Aorta (tissue), 5 donors: ENCODE results near the gene PAAF1. TPM values are rescaled to one million over a fixed set of nuclear protein-coding genes. Genes with fewer than 3 reads are reported as not detected.
"Not testable (repeated sequence)": the region's sequence is repeated elsewhere in the genome, so short reads cannot be mapped to it uniquely, and the experiment has no call there.

Source experiments
- ATAC-seq: fragments of 200-7000 bp; cut with Tn5 transposase; one replicate; pipeline ENCODE4 v1.9.1; 2022; ENCODE audit warnings: moderate library complexity; ENCODE audit not compliant: low FRiP score
- DNase-seq, 2 donors: peaks; one replicate each; pipeline ENCODE4 v3.0.0-alpha.2; 2020
- H3K27ac ChIP-seq, 2 donors: one replicate each; pipeline ENCODE4 v1.5.1; 2013; ENCODE audit warnings: low read length in 2 of 2, mild to moderate bottlenecking in 2 of 2, moderate library complexity in 2 of 2, control low read depth in 1 of 2, inconsistent platforms in 1 of 2, low read depth in 1 of 2
- H3K27me3 ChIP-seq, 2 donors: one replicate each; pipeline ENCODE4 v1.6.1; 2013; ENCODE audit warnings: control low read depth in 1 of 2, low read length in 1 of 2, mild to moderate bottlenecking in 1 of 2, moderate library complexity in 1 of 2; ENCODE audit not compliant: insufficient read depth in 2 of 2, control insufficient read depth in 1 of 2
- H3K36me3 ChIP-seq, 2 donors: one replicate each; pipeline ENCODE4 v1.6.1; 2013; ENCODE audit warnings: control low read depth in 1 of 2, low read length in 1 of 2, mild to moderate bottlenecking in 1 of 2; ENCODE audit not compliant: insufficient read depth in 2 of 2, control insufficient read depth in 1 of 2
- H3K4me1 ChIP-seq, 2 donors: one replicate each; pipeline ENCODE4 v1.6.1; 2013; ENCODE audit warnings: low read length in 2 of 2, control low read depth in 1 of 2, mild to moderate bottlenecking in 1 of 2, moderate library complexity in 1 of 2; ENCODE audit not compliant: insufficient read depth in 2 of 2, control insufficient read depth in 1 of 2
- H3K4me3 ChIP-seq, 2 donors: one replicate each; pipeline ENCODE4 v1.5.1; 2013; ENCODE audit warnings: low read length in 2 of 2, control low read depth in 1 of 2, mild to moderate bottlenecking in 1 of 2
- H3K9me3 ChIP-seq: one replicate; pipeline ENCODE4 v1.6.1; 2013; ENCODE audit warnings: mild to moderate bottlenecking, low read length; ENCODE audit not compliant: control insufficient read depth
- WGBS, 2 donors: extraction: QIAGEN DNeasy Blood & Tissue Kit; methylation state at CpG; one replicate each; pipeline ENCODE4 v1.1.7; 2013; 5-methylcytosine and 5-hydroxymethylcytosine counted together
- intact Hi-C, 2 donors: fragments of 100-400 bp; cut with DNase I; formaldehyde crosslinking; loops; one replicate each; pipeline versions ENCODE4 v1.14.2 to v1.15.0; 2022
- polyA plus RNA-seq, 2 donors: library from polyadenylated mRNA; stranded (reverse); fragments of 200-250 nt; gene quantifications; one replicate each; pipeline ENCODE4 v1.2.3, GENCODE V29; 2013
- total RNA-seq, 2 donors: library from RNA; stranded (reverse); fragmentation: NEBNext Ultra II Directional; extraction: Animal tissue kit (Norgen Biotek cat#: 25700); gene quantifications; one replicate each; pipeline ENCODE4 v1.2.1, GENCODE V29; 2021
- donor health status: healthy with polysubstance abuse.
- donor health status: Bipolar disorder and iron deficiency.
- donor health status: DM: no; HTN: no; CAD: no.
- donor health status: DM: no; HTN: no; CAD: no.
- donor health status: DM: yes; HTN: yes; CAD: no.

Gene PAAF1
- total and polyA plus RNA-seq, 4 donors = 13.9 to 23.9 (median 16.8) TPM

DNA sequence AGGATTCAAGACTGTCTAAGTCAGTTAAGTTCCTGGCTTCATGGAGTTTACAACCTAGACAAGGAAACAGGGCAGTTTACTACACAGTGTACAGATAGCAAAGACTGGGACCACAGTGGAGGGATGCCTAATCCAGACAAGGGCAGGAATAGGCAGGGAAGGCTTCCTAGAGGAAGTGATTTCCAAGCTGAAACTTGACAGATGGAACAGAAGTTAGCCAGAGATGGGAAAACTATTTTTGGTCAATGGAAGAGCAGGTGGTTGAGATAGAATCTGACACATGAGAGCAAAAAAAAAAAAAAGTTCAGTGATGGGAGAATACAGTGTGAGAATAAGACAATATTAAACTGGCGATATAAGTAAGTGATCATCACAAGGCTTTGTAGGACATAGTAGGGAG is 1.4 kb upstream of the PAAF1 start:
- H3K36me3 ChIP-seq = peaks cover 0 to 2% of the 10 kb centered on the region in 2 donors
- H3K4me3 ChIP-seq = no peak overlapping the region
- WGBS, 2 donors = 90 to 91% methylated on average over 1 of the region's 1 CpG
- H3K4me1 ChIP-seq = peaks cover 0 to 7% of the 10 kb centered on the region in 2 donors
- H3K27me3 ChIP-seq = no peaks in the 10 kb centered on the region
- intact Hi-C loops = no loop called here
- ATAC-seq (no peak), DNase-seq (no peak)
- H3K9me3 ChIP-seq = no peaks in the 10 kb centered on the region
- H3K27ac ChIP-seq = no peak overlapping the region

DNA sequence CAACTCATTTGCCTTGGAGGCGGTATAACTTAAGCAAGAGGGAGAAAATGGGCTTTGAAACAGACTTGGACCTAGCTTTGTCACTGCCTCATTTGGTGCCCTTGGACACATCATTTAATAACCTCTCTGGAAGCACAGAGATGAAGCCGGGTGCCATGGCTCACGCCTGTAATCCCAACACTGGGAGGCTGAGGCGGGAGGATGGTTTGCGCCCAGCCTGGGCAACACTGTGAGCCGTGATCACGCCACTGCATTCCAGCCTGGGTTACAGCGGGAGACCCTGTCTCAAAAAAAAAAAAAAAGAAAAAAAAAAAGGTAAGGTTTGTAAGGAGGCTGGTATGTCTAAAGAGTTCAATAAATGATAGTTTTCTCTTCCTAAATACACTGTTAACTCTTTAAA is 959 bp upstream of the PAAF1 start:
- intact Hi-C loops = no loop called here
- no peaks in the 10 kb centered on the region for H3K9me3 ChIP-seq
- DNase-seq (no peak), ATAC-seq (no peak)
- 33 to 37% methylated on average over 8 of the region's 8 CpGs for WGBS, 2 donors
- no peaks in the 10 kb centered on the region for H3K27me3 ChIP-seq
- no peak overlapping the region for H3K27ac ChIP-seq
- peaks cover 0 to 2% of the 10 kb centered on the region in 2 donors for H3K36me3 ChIP-seq
- peaks cover 0 to 7% of the 10 kb centered on the region in 2 donors for H3K4me1 ChIP-seq
- peak overlapping the region; percentile 74 to 79 for H3K4me3 ChIP-seq

DNA sequence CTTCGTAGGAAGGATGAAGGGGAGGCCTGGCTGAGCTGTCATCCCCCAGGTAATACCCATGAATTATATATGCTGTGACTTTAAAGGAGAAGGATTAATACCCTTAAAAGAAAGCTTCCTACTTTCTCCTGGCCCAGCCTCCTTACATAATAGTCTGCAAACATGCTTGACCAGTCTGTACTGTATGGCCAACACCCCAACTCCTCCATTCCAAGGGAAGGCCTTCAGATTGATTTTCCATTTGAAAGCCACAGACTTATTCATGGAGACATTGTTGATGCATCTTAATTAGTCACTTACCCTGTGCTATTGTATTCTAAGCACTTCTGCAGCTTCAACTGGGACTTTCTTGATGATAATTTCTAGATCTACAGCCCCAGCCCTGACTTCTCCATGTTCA is 2.0 kb downstream of the PAAF1 start:
- Histone ChIP-seq H3K36me3 (no peaks in the 10 kb centered on the region), H3K27ac (no peak overlapping the region), H3K4me1 (peaks cover 0 to 7% of the 10 kb centered on the region in 2 donors), H3K9me3 (no peaks in the 10 kb centered on the region), H3K27me3 (no peaks in the 10 kb centered on the region), H3K4me3 (no peak overlapping the region)
- ATAC-seq (no peak), DNase-seq (no peak)
- 78 to 80% methylated on average over 1 of the region's 1 CpG for WGBS, 2 donors
- intact Hi-C loops = no loop called here

DNA sequence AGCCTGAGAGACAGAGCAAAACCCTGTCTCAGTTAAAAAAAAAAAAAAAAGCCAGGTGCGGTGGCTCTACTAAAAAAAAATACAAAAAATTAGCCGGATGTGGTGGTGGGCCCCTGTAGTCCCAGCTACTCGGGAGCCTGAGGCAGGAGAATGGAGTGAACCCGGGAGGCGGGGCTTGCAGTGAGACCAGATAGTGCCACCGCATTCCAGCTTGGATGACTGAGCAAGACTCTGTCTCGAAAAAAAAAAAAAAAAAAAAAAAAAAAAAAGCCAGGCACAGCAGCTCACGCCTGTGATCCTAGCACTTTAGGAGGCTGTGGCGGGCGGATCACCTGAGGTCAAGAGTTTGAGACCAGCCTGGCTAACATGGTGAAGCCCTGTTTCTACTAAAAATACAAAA is 3.6 kb downstream of the PAAF1 start:
- intact Hi-C loops, H3K36me3 ChIP-seq, H3K27ac ChIP-seq, DNase-seq, H3K4me3 ChIP-seq, H3K4me1 ChIP-seq, ATAC-seq, H3K9me3 ChIP-seq, H3K27me3 ChIP-seq: not testable (repeated sequence)
- 91 to 93% methylated on average over 8 to 10 of the region's 10 CpGs for WGBS, 2 donors

DNA sequence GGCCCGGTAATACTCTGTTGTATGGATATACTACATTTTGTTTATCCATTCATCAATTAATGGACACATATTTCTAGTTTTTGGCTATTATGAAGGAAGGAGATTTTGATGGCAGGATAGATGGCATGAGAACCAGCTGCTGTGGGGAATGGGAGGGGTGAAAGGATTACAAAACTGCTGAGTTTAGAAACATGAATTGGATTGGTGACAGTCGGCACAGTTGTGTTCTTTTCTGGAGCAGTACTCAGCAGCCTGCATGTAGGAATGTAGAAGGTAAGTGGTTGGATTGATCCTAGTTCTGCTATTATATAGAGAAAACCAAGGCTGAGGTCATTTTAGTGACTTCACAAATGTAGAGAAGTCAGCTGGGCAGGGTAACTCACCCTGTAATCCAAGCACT is 7.1 kb downstream of the PAAF1 start:
- intact Hi-C loops = no loop called here
- 88 to 91% methylated on average over 2 of the region's 2 CpGs for WGBS, 2 donors
- H3K36me3 ChIP-seq = peaks cover 0 to 2% of the 10 kb centered on the region in 2 donors
- ATAC-seq (no peak), DNase-seq (no peak)
- H3K27ac ChIP-seq = no peak overlapping the region
- no peak overlapping the region for H3K4me3 ChIP-seq
- H3K4me1 ChIP-seq = no peaks in the 10 kb centered on the region
- H3K27me3 ChIP-seq = no peaks in the 10 kb centered on the region
- H3K9me3 ChIP-seq = no peaks in the 10 kb centered on the region

DNA sequence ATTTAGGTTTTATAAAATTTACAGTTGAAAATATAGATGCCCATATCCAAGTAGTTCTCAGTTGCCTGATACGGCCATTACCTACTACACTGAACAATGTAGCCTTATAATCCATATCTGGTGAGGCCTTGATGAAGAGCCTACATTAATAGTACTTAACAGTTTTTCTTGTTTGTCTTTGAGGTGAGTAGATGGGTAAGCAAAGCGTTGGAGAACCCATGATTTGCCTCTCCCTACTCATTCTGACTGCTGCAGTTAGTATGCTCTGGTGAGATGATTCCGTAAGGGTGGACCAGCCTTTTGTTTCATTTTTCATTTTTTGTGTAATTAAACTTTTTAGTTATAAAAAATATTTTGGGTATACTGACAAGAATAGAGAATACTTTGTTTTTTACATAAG is 11.4 kb downstream of the PAAF1 start:
- peaks cover 2 to 3% of the 10 kb centered on the region in 2 donors for H3K36me3 ChIP-seq
- ATAC-seq = no peak
- 89 to 90% methylated on average over 3 of the region's 3 CpGs for WGBS, 2 donors

DNA sequence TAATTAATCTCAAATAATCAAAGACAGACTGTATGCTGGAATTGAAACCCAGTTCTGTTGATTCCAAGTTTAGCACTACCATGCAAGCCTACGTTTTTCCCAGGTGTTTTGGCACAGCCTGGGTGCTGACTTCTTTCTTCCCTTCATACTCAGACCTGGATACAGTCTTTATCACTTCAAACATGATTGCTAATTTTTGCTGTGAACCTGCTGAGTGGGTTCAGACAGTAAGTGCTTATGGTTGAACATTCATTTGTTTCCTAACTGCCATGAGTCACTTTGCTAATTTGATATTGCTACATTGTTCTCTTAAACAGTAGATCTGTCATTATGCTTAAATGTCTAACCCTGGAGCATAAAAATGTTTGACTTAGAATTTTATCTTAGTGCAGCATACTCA is 12.2 kb downstream of the PAAF1 start:
- no peak overlapping the region for H3K27ac ChIP-seq
- no peaks in the 10 kb centered on the region for H3K4me1 ChIP-seq
- peaks cover 2% of the 10 kb centered on the region in 2 donors for H3K36me3 ChIP-seq
- DNase-seq (no peak), ATAC-seq (no peak)
- no peaks in the 10 kb centered on the region for H3K9me3 ChIP-seq
- H3K27me3 ChIP-seq = no peaks in the 10 kb centered on the region
- 42 to 51% methylated on average over 1 of the region's 1 CpG for WGBS, 2 donors
- H3K4me3 ChIP-seq = no peak overlapping the region
- intact Hi-C loops = no loop called here

More for the DNA sequence above, 11.4 kb downstream of the PAAF1 start:
- no peaks in the 10 kb centered on the region for H3K9me3 ChIP-seq
- no peak for DNase-seq
- no peaks in the 10 kb centered on the region for H3K4me1 ChIP-seq
- no peaks in the 10 kb centered on the region for H3K27me3 ChIP-seq
- intact Hi-C loops = no loop called here
- H3K27ac ChIP-seq = no peak overlapping the region
- H3K4me3 ChIP-seq = no peak overlapping the region

DNA sequence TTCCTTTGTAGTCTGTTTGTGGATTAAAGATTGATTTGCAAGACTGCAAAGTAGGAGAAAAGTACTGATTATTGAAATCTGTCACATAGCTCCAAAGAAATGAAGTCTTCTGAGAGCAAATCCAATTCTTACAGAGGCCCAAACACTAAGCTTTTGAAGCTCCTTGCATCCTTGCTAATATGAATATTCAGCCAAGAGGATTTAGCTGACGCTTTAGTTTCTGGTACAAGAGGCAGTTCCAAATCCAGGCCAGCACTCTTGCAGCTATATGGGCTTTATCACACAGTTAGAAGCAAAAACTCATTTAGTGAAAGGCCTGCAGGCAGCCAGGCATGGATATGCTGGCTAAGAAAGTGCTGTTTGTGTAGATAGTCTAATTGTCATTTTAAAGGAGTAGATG is 12.7 kb downstream of the PAAF1 start:
- 91 to 94% methylated on average over 1 of the region's 1 CpG for WGBS, 2 donors
- intact Hi-C loops = no loop called here
- H3K27me3 ChIP-seq = no peaks in the 10 kb centered on the region
- DNase-seq (no peak), ATAC-seq (no peak)
- H3K4me1 ChIP-seq = no peaks in the 10 kb centered on the region
- H3K36me3 ChIP-seq = peaks cover 2% of the 10 kb centered on the region in 2 donors
- H3K9me3 ChIP-seq = no peaks in the 10 kb centered on the region
- no peak overlapping the region for H3K4me3 ChIP-seq
- H3K27ac ChIP-seq = no peak overlapping the region

DNA sequence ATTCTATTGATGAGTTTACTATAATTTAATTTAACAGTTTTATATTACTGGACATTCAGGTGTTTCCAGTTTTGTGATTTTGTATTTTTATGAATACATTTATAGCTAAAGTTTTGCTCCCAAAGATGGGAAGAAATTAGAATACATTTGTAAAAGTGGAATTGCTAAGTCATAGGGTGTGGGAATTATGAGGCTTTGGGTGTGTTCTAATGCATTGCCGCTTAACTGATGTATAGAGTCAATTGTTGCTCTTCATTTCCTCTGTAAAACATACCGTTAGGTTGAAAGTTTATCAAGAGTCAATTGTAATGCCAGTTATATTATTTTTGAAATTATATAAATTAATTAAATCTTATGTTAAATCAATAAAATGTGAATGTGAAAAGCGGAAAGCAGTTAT is 16.2 kb downstream of the PAAF1 start:
- intact Hi-C loops = no loop called here
- Histone ChIP-seq H3K9me3 (no peaks in the 10 kb centered on the region), H3K36me3 (peaks cover 2 to 3% of the 10 kb centered on the region in 2 donors), H3K27ac (no peak overlapping the region), H3K4me3 (no peak overlapping the region), H3K27me3 (no peaks in the 10 kb centered on the region), H3K4me1 (no peaks in the 10 kb centered on the region)
- ATAC-seq (no peak), DNase-seq (no peak)
- 97 to 98% methylated on average over 3 of the region's 3 CpGs for WGBS, 2 donors
